ENCODE data around the gene IGSF21. TPM values are rescaled to one million over a fixed set of nuclear protein-coding genes. Genes with fewer than 3 reads are reported as not detected.
A peak's percentile ranks its signal among the peaks of the same experiment; 100 is the strongest.

IGSF21 gene
- total and polyA plus RNA-seq, 10 of the 15 experiments (the other 5 are each of a cell fraction or from before 2014, with no cell fraction given) = 0.03 to 0.49 TPM; not detected in 8

GRCh38 chr1:18333220-18333619 is 225.6 kb downstream of the IGSF21 start (continued):
- TF ChIP-seq NFYA (IDR thresholded peaks at IDR 0.05; ENCODE audit: borderline replicate concordance, low read depth, low read length) = no peak

- Histone ChIP-seq H3K79me2 (ENCODE audit: control insufficient read depth, insufficient read depth, low read length) (no peaks in the 10 kb centered on the region), H3K36me3 (ENCODE audit: control insufficient read depth in 2 of 2, insufficient read depth in 2 of 2, low read length in 1 of 2) (no peaks in the 10 kb centered on the region), H3K27me3 (replicated peaks in 1 of 2; ENCODE audit: control insufficient read depth in 2 of 2, insufficient read depth in 2 of 2, low read length in 1 of 2) (no peaks in the 10 kb centered on the region), H3K4me1 (ENCODE audit: control insufficient read depth, insufficient read depth, low read length) (peaks cover 18% of the 10 kb centered on the region), H4K20me1 (ENCODE audit: control insufficient read depth, insufficient read depth) (no peaks in the 10 kb centered on the region), H3K4me2 (ENCODE audit: control insufficient read depth, insufficient read depth) (no peak overlapping the region), H3K4me3 (no peak overlapping the region), H3K9me3 (replicated peaks; ENCODE audit: control insufficient read depth, insufficient read depth, low read length) (no peaks in the 10 kb centered on the region; the same call in 2 of the 3 replicates), H2AFZ (ENCODE audit: control insufficient read depth, low read depth, low read length) (no peak overlapping the region), H3K27ac (ENCODE audit: control insufficient read depth, insufficient read depth) (no peak overlapping the region), H3K9ac (ENCODE audit: control insufficient read depth, insufficient read depth, low read length) (no peak overlapping the region)
- CTCF ChIA-PET = interaction anchor here (0.9 kb wide), 1 partner anchor 8 kb away, joined by 3 read pairs; no protein-coding TSS in a partner anchor
- no peak for TF ChIP-seq CBX5 (IDR thresholded peaks at IDR 0.05; ENCODE audit: low read depth)
- TF ChIP-seq EP300 (IDR thresholded peaks at IDR 0.05; ENCODE audit: borderline replicate concordance in 1 of 2, control insufficient read depth in 1 of 2, low read depth in 2 of 2, low read length in 2 of 2) = no peak
- no peak for TF ChIP-seq ZNF384 (IDR thresholded peaks at IDR 0.05; ENCODE audit: borderline replicate concordance, low read depth, low read length)
- no peak for TF ChIP-seq YY1 (IDR thresholded peaks at IDR 0.05; ENCODE audit: low read depth, low read length)
- in situ Hi-C loops (cut with MboI) (no loop called here), intact Hi-C loops (cut with micrococcal nuclease; ENCODE audit: unreplicated experiment) (no loop called here)
- FAIRE-seq = no peak
- POLR2A ChIA-PET = no interaction called here
- BruUV-seq (replicated peaks) = no TSS peak
- no peak for DNase-seq (ENCODE audit: low read depth, low spot score)
- RAD21 ChIA-PET (ENCODE audit: unreplicated experiment) = no interaction called here
- SMC1A ChIA-PET (ENCODE audit: uncharacterized antibody, unreplicated experiment) = no interaction called here
- ATAC-seq = no peak
- WGBS (ENCODE audit: insufficient coverage, insufficient replicate concordance, low lambda C conversion rate, missing lambda C conversion rate) = 10% methylated on average over 4 of the region's 4 CpGs
Measured at GRCh38 chr1:18336801-18337200, 229.2 kb downstream of the IGSF21 start.

GRCh38 chr1:18337757-18338156 is 230.2 kb downstream of the IGSF21 start:
- no peaks in the 10 kb centered on the region for H3K79me2 ChIP-seq (ENCODE audit: control insufficient read depth, insufficient read depth, low read length)
- ChIA-PET CTCF (interaction anchor here (0.9 kb wide), 1 partner anchor 7 kb away, joined by 3 read pairs; no protein-coding TSS in a partner anchor), SMC1A (ENCODE audit: uncharacterized antibody, unreplicated experiment) (no interaction called here), POLR2A (interaction anchor here (2.4 kb wide), 1 partner anchor 10 kb away, joined by 9 read pairs; no protein-coding TSS in a partner anchor), RAD21 (ENCODE audit: unreplicated experiment) (no interaction called here)
- no peak for TF ChIP-seq ATF7 (IDR thresholded peaks at IDR 0.05; ENCODE audit: low read depth)
- TF ChIP-seq REST (IDR thresholded peaks at IDR 0.05; ENCODE audit: low read depth, low read length) = peak; percentile 62; the same call in 1 of the 2 replicates
- no peaks in the 10 kb centered on the region for H3K36me3 ChIP-seq (ENCODE audit: control insufficient read depth in 2 of 2, insufficient read depth in 2 of 2, low read length in 1 of 2)
- DNase-seq (ENCODE audit: low read depth, low spot score) (no peak), FAIRE-seq (no peak), ATAC-seq (no peak)
- in situ Hi-C loops (cut with MboI) = no loop called here
- no peak overlapping the region for H3K4me2 ChIP-seq (ENCODE audit: control insufficient read depth, insufficient read depth)
- H3K27me3 ChIP-seq (replicated peaks in 1 of 2; ENCODE audit: control insufficient read depth in 2 of 2, insufficient read depth in 2 of 2, low read length in 1 of 2) = no peaks in the 10 kb centered on the region
- 51% methylated on average over 9 of the region's 9 CpGs for WGBS (ENCODE audit: insufficient coverage, insufficient replicate concordance, low lambda C conversion rate, missing lambda C conversion rate)
- H3K4me3 ChIP-seq = no peak overlapping the region
- H3K27ac ChIP-seq (ENCODE audit: control insufficient read depth, insufficient read depth) = no peak overlapping the region
- BruUV-seq (replicated peaks) = no TSS peak
- H3K4me1 ChIP-seq (ENCODE audit: control insufficient read depth, insufficient read depth, low read length) = peaks cover 18% of the 10 kb centered on the region
- intact Hi-C loops (cut with micrococcal nuclease; ENCODE audit: unreplicated experiment) = no loop called here
- H3K9ac ChIP-seq (ENCODE audit: control insufficient read depth, insufficient read depth, low read length) = no peak overlapping the region
- H4K20me1 ChIP-seq (ENCODE audit: control insufficient read depth, insufficient read depth) = no peaks in the 10 kb centered on the region
- no peaks in the 10 kb centered on the region; the same call in 2 of the 3 replicates for H3K9me3 ChIP-seq (replicated peaks; ENCODE audit: control insufficient read depth, insufficient read depth, low read length)
- no peak overlapping the region for H2AFZ ChIP-seq (ENCODE audit: control insufficient read depth, low read depth, low read length)

All from GM12878 (cell line).